ENCODE data around the gene GPAM.

GRCh38 chr10:112120491-112120890 lies 63.1 kb downstream of the GPAM start:
- TF ChIP-seq, protein P1, sequence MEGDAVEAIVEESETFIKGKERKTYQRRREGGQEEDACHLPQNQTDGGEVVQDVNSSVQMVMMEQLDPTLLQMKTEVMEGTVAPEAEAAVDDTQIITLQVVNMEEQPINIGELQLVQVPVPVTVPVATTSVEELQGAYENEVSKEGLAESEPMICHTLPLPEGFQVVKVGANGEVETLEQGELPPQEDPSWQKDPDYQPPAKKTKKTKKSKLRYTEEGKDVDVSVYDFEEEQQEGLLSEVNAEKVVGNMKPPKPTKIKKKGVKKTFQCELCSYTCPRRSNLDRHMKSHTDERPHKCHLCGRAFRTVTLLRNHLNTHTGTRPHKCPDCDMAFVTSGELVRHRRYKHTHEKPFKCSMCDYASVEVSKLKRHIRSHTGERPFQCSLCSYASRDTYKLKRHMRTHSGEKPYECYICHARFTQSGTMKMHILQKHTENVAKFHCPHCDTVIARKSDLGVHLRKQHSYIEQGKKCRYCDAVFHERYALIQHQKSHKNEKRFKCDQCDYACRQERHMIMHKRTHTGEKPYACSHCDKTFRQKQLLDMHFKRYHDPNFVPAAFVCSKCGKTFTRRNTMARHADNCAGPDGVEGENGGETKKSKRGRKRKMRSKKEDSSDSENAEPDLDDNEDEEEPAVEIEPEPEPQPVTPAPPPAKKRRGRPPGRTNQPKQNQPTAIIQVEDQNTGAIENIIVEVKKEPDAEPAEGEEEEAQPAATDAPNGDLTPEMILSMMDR (IDR thresholded peaks at IDR 0.05) = no peak
- TF ChIP-seq POLR2A (IDR thresholded peaks at IDR 0.05) = no peak

All from heart left ventricle (tissue), 13 donors.